ENCODE measurements around the gene CTNNBL1. TPM values are rescaled to one million over a fixed set of nuclear protein-coding genes. Genes with fewer than 3 reads are reported as not detected.

Gene CTNNBL1
- total and polyA plus RNA-seq, 8 donors, result 36.0 to 63.6 (median 50.1) TPM

GRCh38 chr20:37744347-37744746 lies 50.5 kb downstream of the CTNNBL1 start:
- no peak for DNase-seq
- peaks cover 0 to 46% of the 10 kb centered on the region in 2 donors for H3K36me3 ChIP-seq
- intact Hi-C loops (cut with DNase I), result no loop called here
- no peak overlapping the region for H3K27ac ChIP-seq
- no peaks in the 10 kb centered on the region for H3K27me3 ChIP-seq
- no peak overlapping the region for H3K4me3 ChIP-seq
- no peak for ATAC-seq
- no peaks in the 10 kb centered on the region for H3K9me3 ChIP-seq
- no peak for TF ChIP-seq CTCF (IDR thresholded peaks at IDR 0.05)
- peaks cover 0 to 3% of the 10 kb centered on the region in 2 donors for H3K4me1 ChIP-seq

GRCh38 chr20:37745553-37745952 lies 51.7 kb downstream of the CTNNBL1 start:
- peaks cover 0 to 49% of the 10 kb centered on the region in 2 donors for H3K36me3 ChIP-seq
- no peaks in the 10 kb centered on the region for H3K9me3 ChIP-seq
- intact Hi-C loops (cut with DNase I), result no loop called here
- DNase-seq, result no peak
- no peak overlapping the region for H3K27ac ChIP-seq
- peaks cover 0 to 3% of the 10 kb centered on the region in 2 donors for H3K4me1 ChIP-seq
- no peak for ATAC-seq
- no peak overlapping the region for H3K4me3 ChIP-seq
- H3K27me3 ChIP-seq, result no peaks in the 10 kb centered on the region
- TF ChIP-seq CTCF (IDR thresholded peaks at IDR 0.05), result no peak

GRCh38 chr20:37748015-37748414 lies 54.2 kb downstream of the CTNNBL1 start:
- H3K36me3 ChIP-seq, result peaks cover 0 to 54% of the 10 kb centered on the region in 2 donors
- intact Hi-C loops (cut with DNase I), result no loop called here
- ATAC-seq (no peak), DNase-seq (no peak)
- H3K27ac ChIP-seq, result no peak overlapping the region
- H3K4me1 ChIP-seq, result peaks cover 0 to 3% of the 10 kb centered on the region in 2 donors
- H3K4me3 ChIP-seq, result no peak overlapping the region
- no peaks in the 10 kb centered on the region for H3K9me3 ChIP-seq
- H3K27me3 ChIP-seq, result no peaks in the 10 kb centered on the region
- no peak for TF ChIP-seq CTCF (IDR thresholded peaks at IDR 0.05)

- intact Hi-C loops (cut with DNase I), result no loop called here
- TF ChIP-seq CTCF (IDR thresholded peaks at IDR 0.05), result no peak
- ATAC-seq (no peak), DNase-seq (no peak)
- H3K4me3 ChIP-seq, result no peak overlapping the region
- H3K4me1 ChIP-seq, result peaks cover 0 to 3% of the 10 kb centered on the region in 2 donors
- no peak overlapping the region for H3K27ac ChIP-seq
- H3K36me3 ChIP-seq, result peaks cover 0 to 54% of the 10 kb centered on the region in 2 donors
- no peaks in the 10 kb centered on the region for H3K9me3 ChIP-seq
- H3K27me3 ChIP-seq, result no peaks in the 10 kb centered on the region
Measured at GRCh38 chr20:37749218-37749617, 55.4 kb downstream of the CTNNBL1 start.

GRCh38 chr20:37749620-37750403 lies 56.0 kb downstream of the CTNNBL1 start:
- no peaks in the 10 kb centered on the region for H3K9me3 ChIP-seq
- DNase-seq (no peak), ATAC-seq (no peak)
- H3K36me3 ChIP-seq, result peaks cover 0 to 54% of the 10 kb centered on the region in 2 donors
- peaks cover 0 to 3% of the 10 kb centered on the region in 2 donors for H3K4me1 ChIP-seq
- no peak overlapping the region for H3K4me3 ChIP-seq
- no peaks in the 10 kb centered on the region for H3K27me3 ChIP-seq
- intact Hi-C loops (cut with DNase I), result no loop called here
- TF ChIP-seq CTCF (IDR thresholded peaks at IDR 0.05), result no peak
- H3K27ac ChIP-seq, result no peak overlapping the region

Data from left lung (tissue), 10 donors.